Peyer's patch (tissue), 4 donors: Measurements from ENCODE around the gene STK10. TPM values are rescaled to one million over a fixed set of nuclear protein-coding genes. Genes with fewer than 3 reads are reported as not detected.
A peak's percentile ranks its signal among the peaks of the same experiment; 100 is the strongest.

Source experiments
- DNase-seq, 3 donors: peaks; one replicate each; pipeline ENCODE4 v3.0.0-alpha.2; 2017 to 2019
- H3K27ac ChIP-seq, 4 donors: fragments of 200-600 bp; sonication (generic); one replicate each; pipeline ENCODE4 v1.5.1; 2016 to 2019
- H3K27me3 ChIP-seq, 2 donors: fragments of 200-600 bp; sonication (generic); one replicate each; pipeline ENCODE4 v1.5.1; 2019
- H3K36me3 ChIP-seq, 3 donors: fragments of 200-600 bp; sonication (generic); one replicate each; pipeline ENCODE4 v1.5.1; 2016 to 2019
- H3K4me1 ChIP-seq, 4 donors: fragments of 200-600 bp; sonication (generic); one replicate each; pipeline ENCODE4 v1.5.1; 2016 to 2019
- H3K4me3 ChIP-seq, 4 donors: fragments of 200-600 bp; sonication (generic); 1 replicate in 3 of 4; 2 replicates in 1 of 4; pipeline ENCODE4 v1.5.1; 2016 to 2019; ENCODE audit warnings: mild to moderate bottlenecking in 1 of 4
- H3K9me3 ChIP-seq, 4 donors: fragments of 200-600 bp; sonication (generic); one replicate each; pipeline ENCODE4 v1.5.1; 2016 to 2019; ENCODE audit warnings: mild to moderate bottlenecking in 1 of 4
- CTCF ChIP-seq, 6 experiments: fragments of 450-650 bp in 4 of 6; fragments of 200-600 bp in 2 of 6; sonication (generic) in 1 of 6; IDR thresholded peaks; one replicate each; pipeline ENCODE4 v1.5.1; 2017 to 2019; ENCODE audit warnings: antibody characterized with exemption in 6 of 6, mild to moderate bottlenecking in 3 of 6, moderate library complexity in 1 of 6
- POLR2A ChIP-seq, 2 donors: fragments of 450-650 bp; IDR thresholded peaks; one replicate each; pipeline ENCODE4 v1.5.1; 2017; ENCODE audit warnings: antibody characterized with exemption in 2 of 2, mild to moderate bottlenecking in 2 of 2, moderate library complexity in 2 of 2
- total RNA-seq, 4 donors: library from RNA; depleted of rRNA; stranded (reverse); fragments of >200 nt; gene quantifications; one replicate each; pipeline ENCODE4 v1.1.0, GENCODE V29; 2016

The STK10 gene
- total RNA-seq, 4 donors from 2014 or later: 26.3 to 202 (median 68.1) TPM

- Histone ChIP-seq H3K9me3 (no peaks in the 10 kb centered on the region), H3K4me3 (no peak overlapping the region), H3K4me1 (no peaks in the 10 kb centered on the region), H3K27ac (no peak overlapping the region), H3K36me3 (no peaks in the 10 kb centered on the region), H3K27me3 (no peaks in the 10 kb centered on the region)
- no peak for DNase-seq
- TF ChIP-seq POLR2A (IDR thresholded peaks at IDR 0.05): no peak
- TF ChIP-seq CTCF (IDR thresholded peaks at IDR 0.05): no peak
Observed at GRCh38 chr5:172194985-172195774, 7.2 kb upstream of the STK10 start.

- DNase-seq: no peak
- no peak for TF ChIP-seq CTCF (IDR thresholded peaks at IDR 0.05)
- no peak for TF ChIP-seq POLR2A (IDR thresholded peaks at IDR 0.05)
- H3K4me1 ChIP-seq: no peaks in the 10 kb centered on the region
- H3K27me3 ChIP-seq: no peaks in the 10 kb centered on the region
- no peak within 1 kb of the TSS for H3K4me3 ChIP-seq
- H3K27ac ChIP-seq: no peak within 1 kb of the TSS
- no peaks in the 10 kb centered on the region for H3K36me3 ChIP-seq
- H3K9me3 ChIP-seq: no peaks in the 10 kb centered on the region
Observed at GRCh38 chr5:172193872-172194271, 5.8 kb upstream of the STK10 start, which contains the start of gene EFCAB9. Gene EFCAB9 (plus strand): TSS chr5:172194172. CDS start chr5:172194173, 1 bp downstream.

- Histone ChIP-seq H3K27ac (no peak overlapping the region), H3K9me3 (no peaks in the 10 kb centered on the region), H3K4me1 (peaks cover 0 to 14% (median 0%) of the 10 kb centered on the region in 4 donors), H3K4me3 (no peak overlapping the region), H3K27me3 (no peaks in the 10 kb centered on the region), H3K36me3 (no peaks in the 10 kb centered on the region)
- no peak for DNase-seq
- TF ChIP-seq POLR2A (IDR thresholded peaks at IDR 0.05): no peak
- TF ChIP-seq CTCF (IDR thresholded peaks at IDR 0.05): no peak
Observed at GRCh38 chr5:172189693-172190296, 1.8 kb upstream of the STK10 start.

- no peaks in the 10 kb centered on the region for H3K9me3 ChIP-seq
- H3K27me3 ChIP-seq: no peaks in the 10 kb centered on the region
- TF ChIP-seq CTCF (IDR thresholded peaks at IDR 0.05) (no peak), POLR2A (IDR thresholded peaks at IDR 0.05) (no peak)
- H3K36me3 ChIP-seq: no peaks in the 10 kb centered on the region
- H3K27ac ChIP-seq: peak overlapping the region in 3 of 4 donors; percentile 88 to 99 (median 93)
- H3K4me3 ChIP-seq: peak overlapping the region; percentile 58 to 93 (median 78)
- DNase-seq: no peak
- peaks cover 0 to 14% (median 0%) of the 10 kb centered on the region in 4 donors for H3K4me1 ChIP-seq
Observed at GRCh38 chr5:172188893-172189692, 1.1 kb upstream of the STK10 start.
